ENCODE results near the gene STAT5B. TPM values are rescaled to one million over a fixed set of nuclear protein-coding genes. Genes with fewer than 3 reads are reported as not detected.

The STAT5B gene
- total RNA-seq, 1 donor from 2014 or later, result 23.1 TPM

GRCh38 chr17:42192189-42193126, 83.7 kb downstream of the STAT5B start:
- Mint-ChIP-seq H3K4me1 (ENCODE audit: low read depth, unreplicated experiment) (no peaks in the 10 kb centered on the region), H3K4me3 (ENCODE audit: unreplicated experiment) (no peak overlapping the region), H3K36me3 (ENCODE audit: low read depth, unreplicated experiment) (no peaks in the 10 kb centered on the region), H3K27me3 (ENCODE audit: low read depth, unreplicated experiment) (peaks cover 12% of the 10 kb centered on the region), H3K27ac (ENCODE audit: unreplicated experiment) (no peak overlapping the region), H3K9me3 (ENCODE audit: unreplicated experiment) (no peaks in the 10 kb centered on the region)
- H3K9ac ChIP-seq (ENCODE audit: low read length), result no peak overlapping the region
- H3K27me3 ChIP-seq (ENCODE audit: insufficient read depth, low read length), result no peaks in the 10 kb centered on the region
- H3K4me2 ChIP-seq (ENCODE audit: low read length), result no peak overlapping the region
- H3K79me2 ChIP-seq (ENCODE audit: insufficient read depth, low read length), result no peaks in the 10 kb centered on the region
- no peak for FAIRE-seq
- H4K20me1 ChIP-seq (ENCODE audit: insufficient read depth, low read length), result no peaks in the 10 kb centered on the region
- H3K27ac ChIP-seq (ENCODE audit: low read depth, low read length), result no peak overlapping the region
- H2AFZ ChIP-seq (ENCODE audit: low read depth, low read length), result no peak overlapping the region
- H3K9me3 ChIP-seq (ENCODE audit: insufficient read depth, low read depth, low read length), result no peaks in the 10 kb centered on the region
- no peak overlapping the region for H3K4me3 ChIP-seq (ENCODE audit: insufficient read depth, low read depth, low read length)
- no peak for DNase-seq (ENCODE audit: low read depth)
- H3K36me3 ChIP-seq (ENCODE audit: insufficient read depth, low read length), result no peaks in the 10 kb centered on the region
- H3K4me1 ChIP-seq (ENCODE audit: insufficient read depth, low read length), result no peaks in the 10 kb centered on the region
- TF ChIP-seq EZH2 (IDR thresholded peaks at IDR 0.05; ENCODE audit: insufficient read depth, low read length), result no peak
- TF ChIP-seq CTCF (IDR thresholded peaks at IDR 0.05; ENCODE audit: insufficient read depth, low read depth, low read length), result no peak

GRCh38 chr17:42191275-42191608, 84.9 kb downstream of the STAT5B start:
- FAIRE-seq, result no peak
- no peak overlapping the region for H3K4me3 ChIP-seq (ENCODE audit: insufficient read depth, low read depth, low read length)

More at GRCh38 chr17:42191275-42191608, 84.9 kb downstream of the STAT5B start:
- no peak for DNase-seq (ENCODE audit: low read depth)
- H4K20me1 ChIP-seq (ENCODE audit: insufficient read depth, low read length), result no peaks in the 10 kb centered on the region
- TF ChIP-seq EZH2 (IDR thresholded peaks at IDR 0.05; ENCODE audit: insufficient read depth, low read length) (no peak), CTCF (IDR thresholded peaks at IDR 0.05; ENCODE audit: insufficient read depth, low read depth, low read length) (no peak)
- no peaks in the 10 kb centered on the region for H3K4me1 ChIP-seq (ENCODE audit: insufficient read depth, low read length)
- no peaks in the 10 kb centered on the region for H3K36me3 ChIP-seq (ENCODE audit: insufficient read depth, low read length)
- peaks cover 12% of the 10 kb centered on the region for H3K27me3 Mint-ChIP-seq (ENCODE audit: low read depth, unreplicated experiment)
- H3K36me3 Mint-ChIP-seq (ENCODE audit: low read depth, unreplicated experiment), result no peaks in the 10 kb centered on the region
- no peak overlapping the region for H3K9ac ChIP-seq (ENCODE audit: low read length)
- H3K27ac ChIP-seq (ENCODE audit: low read depth, low read length), result no peak overlapping the region
- no peaks in the 10 kb centered on the region for H3K27me3 ChIP-seq (ENCODE audit: insufficient read depth, low read length)
- no peaks in the 10 kb centered on the region for H3K9me3 ChIP-seq (ENCODE audit: insufficient read depth, low read depth, low read length)
- H3K79me2 ChIP-seq (ENCODE audit: insufficient read depth, low read length), result no peaks in the 10 kb centered on the region
- no peaks in the 10 kb centered on the region for H3K4me1 Mint-ChIP-seq (ENCODE audit: low read depth, unreplicated experiment)
- H3K27ac Mint-ChIP-seq (ENCODE audit: unreplicated experiment), result no peak overlapping the region
- no peak overlapping the region for H2AFZ ChIP-seq (ENCODE audit: low read depth, low read length)
- H3K4me2 ChIP-seq (ENCODE audit: low read length), result no peak overlapping the region
- no peak overlapping the region for H3K4me3 Mint-ChIP-seq (ENCODE audit: unreplicated experiment)
- H3K9me3 Mint-ChIP-seq (ENCODE audit: unreplicated experiment), result no peaks in the 10 kb centered on the region

Measured in astrocyte (in vitro differentiated cells and primary cell).